ENCODE data around the gene PPP6R2. TPM values are rescaled to one million over a fixed set of nuclear protein-coding genes. Genes with fewer than 3 reads are reported as not detected.

Gene PPP6R2
- total and polyA plus RNA-seq, 2 of the 8 experiments (the other 6 are each of a cell fraction or from before 2014, with no cell fraction given), result 25.0 to 32.2 TPM

Other genes starting within 250 kb of the PPP6R2 start
- 5.0 and 5.4 TPM in 2 replicates for gene PANX2, start 172.6 kb upstream of the PPP6R2 start, total RNA-seq (2021; fragmentation: NEBNext Ultra II Directional; extraction: Animal tissue kit (Norgen Biotek cat#: 25700))
- gene PANX2, start 172.6 kb upstream of the PPP6R2 start, polyA plus RNA-seq (2011; rRNA removed), result 3.5 and 6.0 TPM in 2 replicates
- gene TRABD, start 157.4 kb upstream of the PPP6R2 start, total RNA-seq (2021; fragmentation: NEBNext Ultra II Directional; extraction: Animal tissue kit (Norgen Biotek cat#: 25700)), result 57.5 and 60.0 TPM in 2 replicates
- gene TRABD, start 157.4 kb upstream of the PPP6R2 start, polyA plus RNA-seq (2011; rRNA removed), result 44.2 and 88.8 TPM in 2 replicates
- 16.8 and 18.6 TPM in 2 replicates for gene SELENOO, start 142.3 kb upstream of the PPP6R2 start, total RNA-seq (2021; fragmentation: NEBNext Ultra II Directional; extraction: Animal tissue kit (Norgen Biotek cat#: 25700))
- gene SELENOO, start 142.3 kb upstream of the PPP6R2 start, polyA plus RNA-seq (2011; rRNA removed), result 25.1 and 34.1 TPM in 2 replicates
- gene TUBGCP6, start 98.3 kb upstream of the PPP6R2 start, total RNA-seq (2021; fragmentation: NEBNext Ultra II Directional; extraction: Animal tissue kit (Norgen Biotek cat#: 25700)), result 23.5 and 24.7 TPM in 2 replicates
- gene TUBGCP6, start 98.3 kb upstream of the PPP6R2 start, polyA plus RNA-seq (2011; rRNA removed), result 24.2 and 33.6 TPM in 2 replicates
- gene HDAC10, start 92.1 kb upstream of the PPP6R2 start, total RNA-seq (2021; fragmentation: NEBNext Ultra II Directional; extraction: Animal tissue kit (Norgen Biotek cat#: 25700)), result 21.2 and 26.4 TPM in 2 replicates
- 11.2 and 18.8 TPM in 2 replicates for gene HDAC10, start 92.1 kb upstream of the PPP6R2 start, polyA plus RNA-seq (2011; rRNA removed)
- gene MAPK12, start 81.6 kb upstream of the PPP6R2 start, total RNA-seq (2021; fragmentation: NEBNext Ultra II Directional; extraction: Animal tissue kit (Norgen Biotek cat#: 25700)), result 15.6 and 20.3 TPM in 2 replicates
- 17.3 and 25.9 TPM in 2 replicates for gene MAPK12, start 81.6 kb upstream of the PPP6R2 start, polyA plus RNA-seq (2011; rRNA removed)
- gene MAPK11, start 72.9 kb upstream of the PPP6R2 start, total RNA-seq (2021; fragmentation: NEBNext Ultra II Directional; extraction: Animal tissue kit (Norgen Biotek cat#: 25700)), result 1.5 TPM in 2 replicates
- 0.70 and 1.5 TPM in 2 replicates for gene MAPK11, start 72.9 kb upstream of the PPP6R2 start, polyA plus RNA-seq (2011; rRNA removed)
- gene PLXNB2, start 35.7 kb upstream of the PPP6R2 start, total RNA-seq (2021; fragmentation: NEBNext Ultra II Directional; extraction: Animal tissue kit (Norgen Biotek cat#: 25700)), result 92.8 and 106 TPM in 2 replicates
- 58.3 and 83.3 TPM in 2 replicates for gene PLXNB2, start 35.7 kb upstream of the PPP6R2 start, polyA plus RNA-seq (2011; rRNA removed)
- 1.1 TPM in 2 replicates for gene DENND6B, start 16.3 kb upstream of the PPP6R2 start, total RNA-seq (2021; fragmentation: NEBNext Ultra II Directional; extraction: Animal tissue kit (Norgen Biotek cat#: 25700))
- 1.9 and 3.6 TPM in 2 replicates for gene DENND6B, start 16.3 kb upstream of the PPP6R2 start, polyA plus RNA-seq (2011; rRNA removed)
- 68.4 and 71.5 TPM in 2 replicates for gene SBF1, start 131.7 kb downstream of the PPP6R2 start, total RNA-seq (2021; fragmentation: NEBNext Ultra II Directional; extraction: Animal tissue kit (Norgen Biotek cat#: 25700))
- gene SBF1, start 131.7 kb downstream of the PPP6R2 start, polyA plus RNA-seq (2011; rRNA removed), result 29.1 and 53.7 TPM in 2 replicates
- gene ADM2, start 138.2 kb downstream of the PPP6R2 start, total RNA-seq (2021; fragmentation: NEBNext Ultra II Directional; extraction: Animal tissue kit (Norgen Biotek cat#: 25700)), result 7.5 and 8.0 TPM in 2 replicates
- 3.3 and 6.8 TPM in 2 replicates for gene ADM2, start 138.2 kb downstream of the PPP6R2 start, polyA plus RNA-seq (2011; rRNA removed)
- gene MIOX, start 143.5 kb downstream of the PPP6R2 start, total RNA-seq (2021; fragmentation: NEBNext Ultra II Directional; extraction: Animal tissue kit (Norgen Biotek cat#: 25700)), result 0.30 and 0.33 TPM in 2 replicates
- 0.32 and 0.57 TPM in 2 replicates for gene MIOX, start 143.5 kb downstream of the PPP6R2 start, polyA plus RNA-seq (2011; rRNA removed)
- 31.3 and 34.3 TPM in 2 replicates for gene LMF2, start 164.4 kb downstream of the PPP6R2 start, total RNA-seq (2021; fragmentation: NEBNext Ultra II Directional; extraction: Animal tissue kit (Norgen Biotek cat#: 25700))
- gene LMF2, start 164.4 kb downstream of the PPP6R2 start, polyA plus RNA-seq (2011; rRNA removed), result 62.9 and 80.4 TPM in 2 replicates
- gene NCAPH2, start 164.9 kb downstream of the PPP6R2 start, total RNA-seq (2021; fragmentation: NEBNext Ultra II Directional; extraction: Animal tissue kit (Norgen Biotek cat#: 25700)), result 62.2 and 70.4 TPM in 2 replicates
- 73.8 and 81.6 TPM in 2 replicates for gene NCAPH2, start 164.9 kb downstream of the PPP6R2 start, polyA plus RNA-seq (2011; rRNA removed)
- 2.2 TPM in 1 of 2 replicates, not detected in the other for gene SCO2, start 182.3 kb downstream of the PPP6R2 start, total RNA-seq (2021; fragmentation: NEBNext Ultra II Directional; extraction: Animal tissue kit (Norgen Biotek cat#: 25700))
- 2.0 and 2.5 TPM in 2 replicates for gene SCO2, start 182.3 kb downstream of the PPP6R2 start, polyA plus RNA-seq (2011; rRNA removed)
- gene TYMP, start 186.7 kb downstream of the PPP6R2 start, total RNA-seq (2021; fragmentation: NEBNext Ultra II Directional; extraction: Animal tissue kit (Norgen Biotek cat#: 25700)), result 0.43 and 0.46 TPM in 2 replicates
- gene TYMP, start 186.7 kb downstream of the PPP6R2 start, polyA plus RNA-seq (2011; rRNA removed), result 0.48 and 0.83 TPM in 2 replicates
- not detected in 2 replicates for gene KLHDC7B, start 202.6 kb downstream of the PPP6R2 start, total RNA-seq (2021; fragmentation: NEBNext Ultra II Directional; extraction: Animal tissue kit (Norgen Biotek cat#: 25700))
- gene KLHDC7B, start 202.6 kb downstream of the PPP6R2 start, polyA plus RNA-seq (2011; rRNA removed), result not detected in 2 replicates
- not detected in 2 replicates for gene SYCE3, start 219.6 kb downstream of the PPP6R2 start, total RNA-seq (2021; fragmentation: NEBNext Ultra II Directional; extraction: Animal tissue kit (Norgen Biotek cat#: 25700))
- gene SYCE3, start 219.6 kb downstream of the PPP6R2 start, polyA plus RNA-seq (2011; rRNA removed), result 1.9 and 2.9 TPM in 2 replicates
- gene CPT1B, start 235.1 kb downstream of the PPP6R2 start, total RNA-seq (2021; fragmentation: NEBNext Ultra II Directional; extraction: Animal tissue kit (Norgen Biotek cat#: 25700)), result 33.1 and 36.2 TPM in 2 replicates
- 34.2 and 47.7 TPM in 2 replicates for gene CPT1B, start 235.1 kb downstream of the PPP6R2 start, polyA plus RNA-seq (2011; rRNA removed)
- 42.2 and 51.8 TPM in 2 replicates for gene CHKB, start 239.5 kb downstream of the PPP6R2 start, total RNA-seq (2021; fragmentation: NEBNext Ultra II Directional; extraction: Animal tissue kit (Norgen Biotek cat#: 25700))
- gene CHKB, start 239.5 kb downstream of the PPP6R2 start, polyA plus RNA-seq (2011; rRNA removed), result 27.9 and 28.4 TPM in 2 replicates